ENCODE data around the gene STX2. TPM values are rescaled to one million over a fixed set of nuclear protein-coding genes. Genes with fewer than 3 reads are reported as not detected.
A peak's percentile ranks its signal among the peaks of the same experiment; 100 is the strongest.

The STX2 gene
- total RNA-seq, 2 donors from 2014 or later: 5.3 to 11.5 TPM

GRCh38 chr12:130829391-130830245 lies 9.4 kb downstream of the STX2 start:
- no peak for TF ChIP-seq POLR2A (IDR thresholded peaks at IDR 0.05)
- TF ChIP-seq CTCF (IDR thresholded peaks at IDR 0.05): no peak
- no peak for TF ChIP-seq POLR2AphosphoS5 (IDR thresholded peaks at IDR 0.05)
- Histone ChIP-seq H3K4me3 (no peak overlapping the region), H3K4me1 (replicated peaks) (no peaks in the 10 kb centered on the region), H3K27me3 (replicated peaks; ENCODE audit: insufficient read depth) (no peaks in the 10 kb centered on the region), H3K9me3 (no peaks in the 10 kb centered on the region), H3K27ac (no peak overlapping the region), H3K36me3 (no peaks in the 10 kb centered on the region)
- DNase-seq (ENCODE audit: low spot score): no peak
- 73% methylated on average over 17 of the region's 17 CpGs for whole genome bisulfite sequencing
- intact Hi-C loops (cut with DNase I): no loop called here

GRCh38 chr12:130828895-130829294 lies 10.2 kb downstream of the STX2 start:
- TF ChIP-seq POLR2A (IDR thresholded peaks at IDR 0.05) (no peak), CTCF (IDR thresholded peaks at IDR 0.05) (no peak)
- 90% methylated on average over 8 of the region's 8 CpGs for WGBS
- H3K36me3 ChIP-seq: no peaks in the 10 kb centered on the region
- intact Hi-C loops (cut with DNase I): no loop called here
- no peaks in the 10 kb centered on the region for H3K27me3 ChIP-seq (replicated peaks; ENCODE audit: insufficient read depth)
- H3K9me3 ChIP-seq: no peaks in the 10 kb centered on the region
- H3K4me3 ChIP-seq: no peak overlapping the region
- no peak for DNase-seq (ENCODE audit: low spot score)
- no peaks in the 10 kb centered on the region for H3K4me1 ChIP-seq (replicated peaks)
- H3K27ac ChIP-seq: no peak overlapping the region

GRCh38 chr12:130827432-130827831 lies 11.6 kb downstream of the STX2 start:
- Histone ChIP-seq H3K27ac (no peak overlapping the region), H3K4me3 (no peak overlapping the region), H3K9me3 (no peaks in the 10 kb centered on the region), H3K27me3 (replicated peaks; ENCODE audit: insufficient read depth) (no peaks in the 10 kb centered on the region), H3K4me1 (replicated peaks) (no peaks in the 10 kb centered on the region), H3K36me3 (no peaks in the 10 kb centered on the region)
- intact Hi-C loops (cut with DNase I): no loop called here
- DNase-seq (ENCODE audit: low spot score): no peak
- TF ChIP-seq CTCF (IDR thresholded peaks at IDR 0.05): no peak
- no peak for TF ChIP-seq POLR2AphosphoS5 (IDR thresholded peaks at IDR 0.05)
- no peak for TF ChIP-seq POLR2A (IDR thresholded peaks at IDR 0.05)
- WGBS: 73% methylated on average over 3 of the region's 3 CpGs

GRCh38 chr12:130826151-130826801 lies 12.8 kb downstream of the STX2 start:
- 81% methylated on average over 21 of the region's 21 CpGs for WGBS

More at GRCh38 chr12:130826151-130826801, 12.8 kb downstream of the STX2 start:
- no peak overlapping the region for H3K4me3 ChIP-seq
- no peak overlapping the region for H3K27ac ChIP-seq
- no peaks in the 10 kb centered on the region for H3K4me1 ChIP-seq (replicated peaks)
- peak in 3 of 4 experiments; percentile 26 to 35 (median 30) for TF ChIP-seq CTCF (IDR thresholded peaks at IDR 0.05)
- no peak for TF ChIP-seq POLR2A (IDR thresholded peaks at IDR 0.05)
- TF ChIP-seq POLR2AphosphoS5 (IDR thresholded peaks at IDR 0.05): no peak
- no peaks in the 10 kb centered on the region for H3K9me3 ChIP-seq
- intact Hi-C loops (cut with DNase I): no loop called here
- no peaks in the 10 kb centered on the region for H3K36me3 ChIP-seq
- no peaks in the 10 kb centered on the region for H3K27me3 ChIP-seq (replicated peaks; ENCODE audit: insufficient read depth)
- DNase-seq (ENCODE audit: low spot score): no peak

Data from prostate gland (tissue), 2 donors.